ENCODE results near the gene RHBDL1. TPM values are rescaled to one million over a fixed set of nuclear protein-coding genes. Genes with fewer than 3 reads are reported as not detected.

The RHBDL1 gene
- total RNA-seq, 2 experiments from 2014 or later: 0.79 to 0.89 TPM

DNA sequence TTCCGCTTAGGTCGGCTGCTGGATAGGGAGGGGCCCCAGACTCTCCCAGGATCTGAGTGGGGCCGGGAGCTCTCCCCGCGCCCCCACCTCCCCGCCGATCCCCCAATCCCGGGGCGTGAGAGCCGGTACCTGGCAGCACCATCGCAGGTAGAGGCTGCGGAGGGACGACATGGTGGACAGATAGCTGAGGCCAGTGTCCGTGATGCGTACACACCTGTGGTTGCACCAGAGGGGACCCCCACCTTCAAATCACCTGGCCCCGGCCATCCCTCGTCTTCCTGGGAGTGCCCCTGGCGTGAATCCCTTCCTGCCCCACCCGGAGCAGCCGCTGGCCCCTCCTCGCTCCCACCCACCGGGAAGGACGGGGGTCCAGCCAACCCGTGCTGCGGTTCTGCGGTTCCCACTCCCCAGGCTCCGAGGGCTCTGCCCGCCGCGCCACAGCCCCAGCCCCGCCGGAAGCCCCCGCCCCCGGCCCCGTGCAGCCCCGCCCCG lies 19.4 kb downstream of the RHBDL1 start:
- no peak overlapping the region for H3K27ac Mint-ChIP-seq
- ChIA-PET CTCF (interaction anchor here (0.8 to 1.5 kb wide), 6 partner anchors 9 to 90 kb away, joined by 3 to 5 read pairs (median 3); partner anchors contain the start of gene CIAO3), POLR2A (interaction anchor here (0.7 to 2.9 kb wide), 13 partner anchors 9 to 169 kb away, joined by 3 to 11 read pairs (median 4); partner anchors contain the start of genes ANTKMT, CCDC78, HAGHL and JMJD8)
- no peaks in the 10 kb centered on the region for H3K9me3 Mint-ChIP-seq
- TF ChIP-seq, protein P1, sequence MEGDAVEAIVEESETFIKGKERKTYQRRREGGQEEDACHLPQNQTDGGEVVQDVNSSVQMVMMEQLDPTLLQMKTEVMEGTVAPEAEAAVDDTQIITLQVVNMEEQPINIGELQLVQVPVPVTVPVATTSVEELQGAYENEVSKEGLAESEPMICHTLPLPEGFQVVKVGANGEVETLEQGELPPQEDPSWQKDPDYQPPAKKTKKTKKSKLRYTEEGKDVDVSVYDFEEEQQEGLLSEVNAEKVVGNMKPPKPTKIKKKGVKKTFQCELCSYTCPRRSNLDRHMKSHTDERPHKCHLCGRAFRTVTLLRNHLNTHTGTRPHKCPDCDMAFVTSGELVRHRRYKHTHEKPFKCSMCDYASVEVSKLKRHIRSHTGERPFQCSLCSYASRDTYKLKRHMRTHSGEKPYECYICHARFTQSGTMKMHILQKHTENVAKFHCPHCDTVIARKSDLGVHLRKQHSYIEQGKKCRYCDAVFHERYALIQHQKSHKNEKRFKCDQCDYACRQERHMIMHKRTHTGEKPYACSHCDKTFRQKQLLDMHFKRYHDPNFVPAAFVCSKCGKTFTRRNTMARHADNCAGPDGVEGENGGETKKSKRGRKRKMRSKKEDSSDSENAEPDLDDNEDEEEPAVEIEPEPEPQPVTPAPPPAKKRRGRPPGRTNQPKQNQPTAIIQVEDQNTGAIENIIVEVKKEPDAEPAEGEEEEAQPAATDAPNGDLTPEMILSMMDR (IDR thresholded peaks at IDR 0.05): no peak
- H3K27me3 Mint-ChIP-seq: peaks cover 4% of the 10 kb centered on the region
- peaks cover 20% of the 10 kb centered on the region for H3K4me1 Mint-ChIP-seq (ENCODE audit: low read depth)
- H3K36me3 Mint-ChIP-seq (ENCODE audit: low read depth): no peaks in the 10 kb centered on the region
- no peak for ATAC-seq
- DNase-seq: no peak
- intact Hi-C loops (cut with micrococcal nuclease): no loop called here
- peak overlapping the region; percentile 68 for H3K4me3 Mint-ChIP-seq

DNA sequence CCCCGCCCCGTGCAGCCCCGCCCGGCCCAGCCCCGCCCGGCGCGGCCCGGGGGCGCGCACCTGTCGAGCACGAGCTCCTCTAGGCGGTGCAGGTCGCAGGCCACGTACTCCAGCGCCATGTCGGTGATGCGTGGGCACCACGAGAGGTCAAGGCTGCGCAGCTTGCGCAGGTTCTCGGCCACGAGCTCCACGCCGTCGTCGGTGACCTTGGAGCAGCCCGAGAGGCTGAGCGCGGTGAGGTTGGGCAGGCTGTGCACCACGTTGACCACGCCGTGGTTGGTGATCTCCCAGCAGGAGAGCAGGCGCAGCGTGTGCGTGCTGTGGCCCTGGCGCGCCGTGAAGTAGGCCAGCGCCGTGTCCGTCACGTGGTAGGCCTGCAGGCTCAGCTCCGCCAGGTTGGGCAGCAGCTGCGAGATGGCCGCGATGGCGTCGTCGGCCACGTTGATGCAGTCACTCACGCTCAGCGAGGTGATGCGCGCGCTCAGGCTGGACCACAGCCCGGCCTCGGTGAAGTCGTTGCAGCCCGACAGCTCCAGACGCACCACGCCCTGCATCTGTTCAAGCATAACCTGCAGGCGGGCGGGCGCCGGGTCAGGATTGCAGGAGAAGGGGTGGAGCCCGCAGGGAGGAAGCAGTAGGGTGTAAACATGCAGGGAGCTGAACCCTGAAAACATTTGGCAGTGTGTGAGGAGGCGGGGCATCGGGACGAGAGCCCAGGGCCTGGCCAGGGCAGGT lies 20.1 kb downstream of the RHBDL1 start:
- CTCF ChIA-PET: interaction anchor here (0.6 to 1.5 kb wide), 8 partner anchors 9 to 90 kb away, joined by 3 to 5 read pairs (median 3); partner anchors contain the start of genes CIAO3 and METRN

DNA sequence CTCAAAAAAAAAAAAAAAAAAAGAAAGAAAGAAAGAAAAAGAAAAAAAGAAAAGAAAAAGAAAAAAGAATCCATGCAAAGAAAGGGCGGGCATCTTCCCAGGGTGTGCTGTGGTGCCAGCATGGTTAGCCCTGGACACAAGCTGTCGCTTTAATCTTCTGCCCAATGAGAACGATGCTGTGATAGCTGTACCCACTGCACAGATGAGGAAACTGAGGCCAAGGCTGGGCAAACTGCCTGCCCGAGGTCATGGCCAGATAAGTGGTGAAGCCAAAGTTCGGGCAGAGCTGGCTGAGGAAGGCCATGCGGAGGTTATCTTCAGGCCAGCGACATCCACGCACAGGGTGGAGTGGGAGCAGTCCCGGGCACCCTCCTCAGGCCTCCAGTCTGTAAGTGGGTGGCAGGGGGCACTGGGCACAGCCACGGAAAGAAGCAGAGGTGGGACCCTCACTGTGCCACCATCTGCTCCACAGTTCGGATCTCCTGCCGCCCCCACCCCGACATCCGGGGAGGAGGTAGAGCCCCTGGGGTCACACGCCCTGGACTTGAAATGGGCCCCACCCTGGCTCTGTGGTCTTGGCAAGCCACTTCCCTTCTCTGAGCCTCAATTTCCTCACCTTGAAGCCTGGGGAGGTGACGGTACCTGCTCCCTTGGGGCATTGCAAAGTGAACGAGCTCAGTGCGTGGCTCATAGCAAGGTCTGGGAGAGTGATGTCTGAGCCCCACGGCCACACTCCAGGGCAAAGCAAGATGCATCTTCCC lies 23.6 kb downstream of the RHBDL1 start:
- H3K4me1 Mint-ChIP-seq (ENCODE audit: low read depth): peaks cover 16% of the 10 kb centered on the region
- H3K4me3 Mint-ChIP-seq: no peak overlapping the region
- POLR2A ChIA-PET: interaction anchor here (2.6 kb wide), 1 partner anchor 9 kb away, joined by 7 read pairs; the partner anchor contains the start of gene WDR24
- CTCF ChIA-PET: no interaction called here
- H3K27me3 Mint-ChIP-seq: peaks cover 29% of the 10 kb centered on the region
- no peak for ATAC-seq
- no peak overlapping the region for H3K27ac Mint-ChIP-seq
- H3K9me3 Mint-ChIP-seq: no peaks in the 10 kb centered on the region
- intact Hi-C loops (cut with micrococcal nuclease): no loop called here
- TF ChIP-seq, protein P1 (IDR thresholded peaks at IDR 0.05): no peak
- H3K36me3 Mint-ChIP-seq (ENCODE audit: low read depth): no peaks in the 10 kb centered on the region
- no peak for DNase-seq

More for the DNA sequence above, 20.1 kb downstream of the RHBDL1 start:
- Mint-ChIP-seq H3K4me1 (ENCODE audit: low read depth) (peaks cover 20% of the 10 kb centered on the region), H3K27me3 (peaks cover 4% of the 10 kb centered on the region), H3K36me3 (ENCODE audit: low read depth) (no peaks in the 10 kb centered on the region), H3K4me3 (peak overlapping the region; percentile 78), H3K9me3 (no peaks in the 10 kb centered on the region), H3K27ac (peak overlapping the region; percentile 75)
- ATAC-seq (peak; percentile 82), DNase-seq (peak; percentile 79)
- POLR2A ChIA-PET: interaction anchor here (0.7 to 2.9 kb wide), 15 partner anchors 8 to 169 kb away, joined by 3 to 11 read pairs (median 4); partner anchors contain the start of genes ANTKMT, CCDC78, HAGHL and JMJD8
- intact Hi-C loops (cut with micrococcal nuclease): no loop called here
- TF ChIP-seq, protein P1 (IDR thresholded peaks at IDR 0.05): no peak

DNA sequence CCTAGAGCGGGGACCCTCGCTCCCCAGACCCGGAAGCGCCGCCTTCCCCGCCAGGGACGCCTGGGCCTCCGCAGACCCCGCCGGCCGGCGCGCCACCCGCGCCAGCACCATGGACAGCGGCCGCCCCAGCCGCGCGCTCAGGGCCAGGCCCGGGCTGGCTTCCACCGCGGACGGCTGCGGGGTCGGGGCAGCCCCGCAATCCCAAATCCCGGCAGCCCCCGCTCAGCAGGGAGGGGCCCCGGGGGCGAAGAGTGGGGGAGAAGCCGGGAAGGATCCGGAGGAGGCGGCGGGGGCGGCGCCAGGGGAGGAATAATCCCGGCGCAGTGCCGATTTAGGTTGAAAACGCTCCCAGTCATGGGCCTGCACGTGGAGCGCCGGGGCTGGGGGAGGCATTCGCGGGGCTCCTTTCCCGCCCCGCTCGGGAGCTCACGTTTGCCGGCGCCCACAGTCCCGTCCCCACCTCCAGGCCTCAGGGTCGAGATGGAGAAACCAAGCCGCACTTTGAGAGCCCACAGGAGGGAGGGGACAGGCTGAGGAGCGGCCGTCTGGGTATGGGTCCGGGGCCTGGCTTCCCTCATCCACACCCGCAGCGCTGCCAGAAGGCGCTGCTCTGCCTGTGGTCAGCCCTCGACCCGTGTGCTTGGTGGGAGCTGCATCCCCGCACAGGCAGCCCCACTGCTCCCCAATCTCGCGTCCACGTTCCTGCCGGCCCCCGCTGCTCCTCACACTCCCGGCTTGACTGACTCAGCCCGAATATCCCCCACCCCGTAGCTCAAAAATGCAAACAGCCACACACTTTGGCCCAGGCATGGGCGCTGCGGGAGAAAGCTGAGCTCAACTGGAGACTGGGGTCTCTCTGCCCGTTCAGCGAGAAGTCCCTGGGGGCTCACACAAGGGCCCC lies 25.5 kb downstream of the RHBDL1 start:
- POLR2A ChIA-PET: interaction anchor here (0.9 to 2.6 kb wide), 6 partner anchors 10 to 106 kb away, joined by 3 to 7 read pairs (median 4); partner anchors contain the start of genes ANTKMT, CHTF18, RPUSD1 and WDR24
- H3K27ac Mint-ChIP-seq: no peak overlapping the region
- TF ChIP-seq, protein P1 (IDR thresholded peaks at IDR 0.05): no peak
- DNase-seq: peak; percentile 42
- CTCF ChIA-PET: interaction anchor here (1.6 kb wide), 1 partner anchor 11 kb away, joined by 6 read pairs; no protein-coding TSS in a partner anchor
- H3K9me3 Mint-ChIP-seq: no peaks in the 10 kb centered on the region
- peaks cover 28% of the 10 kb centered on the region for H3K27me3 Mint-ChIP-seq
- peak; percentile 71 for ATAC-seq
- H3K4me3 Mint-ChIP-seq: no peak overlapping the region
- no peaks in the 10 kb centered on the region for H3K36me3 Mint-ChIP-seq (ENCODE audit: low read depth)
- intact Hi-C loops (cut with micrococcal nuclease): no loop called here
- H3K4me1 Mint-ChIP-seq (ENCODE audit: low read depth): peaks cover 7% of the 10 kb centered on the region

Measured in activated CD8-positive, alpha-beta T cell treated with anti-CD3 and anti-CD28 coated beads for 36 hours (primary cell).